GM18517 (cell line): ENCODE data around the gene PHTF1.

ENCODE experiments used
- ATAC-seq: cut with Tn5 transposase; IDR thresholded peaks from one replicate; pipeline ENCODE4 v1.9.1; 2021; ENCODE audit warnings: mild to moderate bottlenecking, moderate library complexity; ENCODE audit not compliant: unreplicated experiment

Gene PHTF1

DNA sequence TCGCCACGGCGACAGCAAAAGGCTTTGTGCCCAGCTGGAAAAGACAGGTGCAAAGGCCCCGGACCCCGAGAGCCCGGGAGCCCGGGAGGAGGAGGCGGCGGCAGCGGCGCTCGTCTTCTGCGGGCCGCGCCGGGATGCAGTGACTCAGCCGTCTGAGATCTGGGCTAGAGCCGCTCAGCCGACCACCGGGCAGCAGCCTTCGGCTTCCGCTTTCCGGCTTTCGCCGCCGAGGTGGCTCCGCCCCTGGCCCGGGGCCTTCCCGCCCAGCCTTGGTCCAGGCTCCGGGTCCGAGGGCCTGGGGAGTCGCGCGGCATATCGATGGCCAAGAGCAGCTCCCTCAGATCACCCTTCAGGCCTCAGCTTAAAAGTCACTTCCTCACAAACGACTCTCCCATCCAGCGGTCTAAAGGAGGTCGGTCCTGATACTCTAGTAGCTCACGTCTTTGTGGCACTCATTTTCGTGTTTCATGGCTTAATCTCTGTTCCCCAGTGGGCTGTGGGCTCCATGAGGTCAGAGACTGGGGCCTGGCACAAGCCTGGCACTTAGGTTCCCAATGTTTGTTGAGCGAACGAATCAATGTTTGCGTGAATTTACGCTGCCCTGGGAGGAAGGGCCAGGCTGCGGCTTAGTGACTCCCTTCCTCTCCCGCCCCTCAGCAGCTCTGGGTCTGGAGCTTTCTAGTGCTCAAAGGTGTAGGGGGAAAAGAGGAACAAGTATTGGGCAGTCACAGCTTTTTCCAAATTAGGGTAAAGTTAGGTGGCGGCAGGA is at the start of gene PHTF1:
TSS of gene PHTF1 (minus strand) at position 154 of the 769 bp plus-strand sequence. CDS start 783 bp downstream, outside the sequence.
- ATAC-seq: peak; percentile 68

- ATAC-seq: no peak
These were observed 49.3 kb upstream of the PHTF1 start for GRCh38 chr1:113808450-113809195.

DNA sequence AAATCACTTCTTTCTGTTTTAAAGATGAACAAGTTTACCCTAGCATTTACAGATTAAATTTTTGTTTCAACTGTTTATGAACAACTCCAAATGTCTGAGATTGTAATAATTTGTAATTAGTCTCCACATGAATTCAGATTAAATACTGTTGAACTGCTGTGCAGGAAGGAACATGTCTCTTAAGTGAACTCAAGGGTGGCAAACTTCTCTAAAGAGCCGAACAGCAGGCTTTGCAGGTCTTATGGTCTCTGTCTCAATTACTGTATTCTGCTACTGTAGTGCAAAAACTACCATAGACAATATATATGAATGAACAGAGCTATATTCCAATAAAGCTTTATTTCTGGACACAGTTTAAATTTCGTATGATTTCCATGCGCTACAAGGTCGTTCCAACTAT is 46.4 kb upstream of the PHTF1 start:
- ATAC-seq: no peak

GRCh38 chr1:113805256-113805531 is 45.9 kb upstream of the PHTF1 start:
- no peak for ATAC-seq

GRCh38 chr1:113804421-113805255 is 45.4 kb upstream of the PHTF1 start:
- no peak for ATAC-seq

- no peak for ATAC-seq
These were observed 43.2 kb upstream of the PHTF1 start for GRCh38 chr1:113802367-113803007.

GRCh38 chr1:113800487-113800886 is 41.2 kb upstream of the PHTF1 start:
- no peak for ATAC-seq

DNA sequence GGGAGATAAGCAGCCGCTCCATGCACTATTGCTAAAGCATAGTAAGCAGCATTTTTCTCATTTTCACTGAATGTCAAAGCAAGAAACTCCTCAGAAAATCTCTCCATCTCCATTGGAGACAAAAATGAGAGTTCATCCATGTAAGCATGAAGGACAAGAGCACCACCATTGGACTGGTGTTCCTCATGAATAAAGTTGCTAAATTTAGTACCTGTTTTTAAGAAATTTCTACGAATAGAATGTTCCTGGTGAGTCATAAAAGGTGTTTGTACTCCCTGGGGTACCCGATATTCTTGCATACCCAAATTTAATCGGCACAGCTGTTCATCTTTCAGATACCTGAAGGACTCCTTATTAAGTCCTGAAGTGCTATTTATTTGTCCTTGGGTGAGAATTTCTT is 38.2 kb upstream of the PHTF1 start:
- no peak for ATAC-seq

DNA sequence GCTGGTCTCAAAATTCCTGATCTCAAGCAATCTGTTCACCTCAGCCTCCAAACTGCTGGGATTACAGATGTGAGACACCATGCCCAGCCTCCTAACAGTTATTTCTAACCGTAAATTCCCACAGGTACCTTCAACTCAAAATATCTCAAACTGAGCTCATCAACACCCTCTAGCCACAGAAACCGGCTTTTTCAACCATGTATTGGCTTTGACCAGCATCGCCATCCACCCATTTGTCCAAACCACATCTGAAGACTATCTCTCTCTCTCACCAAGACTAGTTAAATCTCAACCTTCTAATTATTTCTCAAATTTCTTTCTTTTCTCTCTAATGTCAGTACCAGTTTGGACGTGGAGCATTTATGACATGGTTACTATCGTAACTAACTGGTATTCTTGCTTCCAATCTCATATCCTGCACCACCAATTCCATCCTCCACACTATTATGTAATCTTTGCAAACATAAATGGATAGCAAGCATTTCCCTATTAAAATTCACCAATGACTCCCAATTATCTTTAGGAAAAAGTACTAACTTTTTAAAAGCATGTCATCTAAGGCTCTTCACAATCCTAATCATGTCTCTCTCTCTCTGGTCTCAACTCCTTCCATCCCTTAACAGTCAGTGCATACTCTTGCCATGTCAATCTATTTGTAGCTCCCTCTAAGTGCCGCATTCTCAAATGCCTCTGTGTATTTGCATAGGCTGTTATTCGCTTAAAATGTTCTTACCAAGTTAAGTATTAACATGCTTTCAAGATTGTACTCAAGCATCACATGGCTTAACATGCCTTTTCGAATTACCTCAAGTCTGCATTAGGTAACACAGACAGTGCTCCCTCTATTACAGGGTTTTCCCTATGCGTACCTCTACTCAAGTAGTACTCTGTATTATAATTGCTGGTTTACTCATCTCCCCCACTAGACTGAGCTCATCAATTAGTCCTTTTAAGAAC is 34.9 kb upstream of the PHTF1 start:
- ATAC-seq: peak; percentile 78

- ATAC-seq: no peak
These were observed 33.7 kb upstream of the PHTF1 start for GRCh38 chr1:113792986-113793385.

DNA sequence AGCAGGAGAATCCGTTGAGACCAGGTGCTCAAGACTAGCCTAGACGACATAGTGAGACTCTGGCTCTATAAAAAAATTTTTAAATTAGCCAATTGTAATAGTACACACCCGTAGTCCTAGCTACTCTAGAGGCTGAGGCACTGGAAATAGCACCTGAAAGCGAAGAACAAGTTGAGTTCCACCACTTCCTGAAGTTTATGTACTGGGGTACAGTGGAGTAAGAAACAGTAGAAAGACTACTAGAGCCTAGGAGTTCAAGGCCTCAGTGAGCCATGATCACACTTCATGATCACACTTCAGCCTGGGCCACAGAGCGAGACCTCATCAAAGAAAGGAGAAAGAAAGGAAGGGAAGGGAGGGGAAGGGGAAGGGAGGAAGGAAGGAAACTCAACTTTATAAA is 33.2 kb upstream of the PHTF1 start:
- ATAC-seq: no peak

- no peak for ATAC-seq
These were observed 29.5 kb upstream of the PHTF1 start for GRCh38 chr1:113788802-113789201.

DNA sequence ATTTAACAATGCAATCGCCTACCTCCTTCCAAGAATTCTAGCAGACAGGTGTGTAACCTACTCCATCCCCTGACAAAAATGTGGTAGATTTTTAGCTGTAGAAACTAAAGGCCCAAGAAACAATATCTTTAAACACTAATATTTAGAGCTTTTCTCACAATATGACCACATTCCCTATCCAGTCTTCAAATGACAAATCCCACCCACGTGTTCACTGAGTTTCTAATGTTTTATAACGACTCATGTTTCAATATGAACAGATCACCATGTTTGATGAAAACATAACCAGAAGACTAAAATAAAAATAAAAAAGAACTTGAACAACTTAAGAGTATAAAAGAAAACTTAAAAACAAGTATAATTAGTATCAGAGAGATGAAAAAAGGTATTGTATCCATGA is 28.4 kb upstream of the PHTF1 start:
- ATAC-seq: no peak

DNA sequence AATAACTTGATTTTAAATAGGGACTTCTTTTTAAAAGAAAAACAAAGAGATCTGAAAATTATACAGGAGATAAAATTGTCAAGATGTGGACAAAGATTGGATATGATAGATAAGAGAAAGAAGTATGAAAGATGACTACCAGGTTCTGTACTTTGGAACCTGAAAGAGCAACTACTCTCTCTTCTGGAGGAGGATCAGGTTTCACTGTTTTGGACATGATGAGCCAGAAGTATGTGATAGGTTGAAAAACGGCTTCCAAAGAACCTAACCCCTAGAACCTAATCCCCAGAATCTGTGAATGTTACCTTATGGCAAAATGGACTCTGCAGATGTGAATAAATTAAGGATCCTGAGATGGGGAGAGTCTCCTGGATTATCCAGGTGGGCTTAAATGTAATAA is 26.8 kb upstream of the PHTF1 start:
- no peak for ATAC-seq

DNA sequence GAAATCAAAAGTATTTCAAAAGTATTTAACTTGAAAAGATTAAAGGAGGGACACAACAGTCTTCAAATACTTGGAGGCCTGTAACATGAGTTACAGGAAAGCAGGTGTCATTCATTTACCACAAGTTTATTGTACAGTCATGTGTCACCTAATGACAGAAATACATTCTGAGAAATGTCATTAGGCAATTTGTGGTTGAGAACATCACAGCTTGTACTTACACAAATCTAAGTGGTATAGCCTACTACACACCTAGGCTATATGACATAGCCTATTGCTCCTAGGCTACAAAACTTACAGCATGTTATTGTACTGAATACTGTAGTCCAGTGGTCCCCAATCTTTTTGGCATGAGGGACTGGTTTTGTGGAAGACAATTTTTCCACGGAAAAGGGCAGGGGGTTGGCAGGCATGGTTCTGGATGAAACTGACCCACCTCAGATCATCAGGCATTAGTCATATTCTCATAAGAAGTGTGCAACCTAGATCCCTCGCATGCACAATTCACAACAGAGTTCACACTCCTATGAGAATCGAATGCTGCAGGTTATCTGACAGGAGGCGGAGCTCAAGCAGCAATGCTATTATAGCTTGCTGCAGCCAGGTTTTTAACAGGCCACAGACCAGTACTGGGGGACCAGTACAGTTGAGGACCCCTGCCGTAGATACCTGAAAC is 25.0 kb upstream of the PHTF1 start:
- peak; percentile 77 for ATAC-seq

- ATAC-seq: peak; percentile 69
These were observed 24.2 kb upstream of the PHTF1 start for GRCh38 chr1:113783254-113784103.

- no peak for ATAC-seq
These were observed 23.1 kb upstream of the PHTF1 start for GRCh38 chr1:113782406-113782805.

DNA sequence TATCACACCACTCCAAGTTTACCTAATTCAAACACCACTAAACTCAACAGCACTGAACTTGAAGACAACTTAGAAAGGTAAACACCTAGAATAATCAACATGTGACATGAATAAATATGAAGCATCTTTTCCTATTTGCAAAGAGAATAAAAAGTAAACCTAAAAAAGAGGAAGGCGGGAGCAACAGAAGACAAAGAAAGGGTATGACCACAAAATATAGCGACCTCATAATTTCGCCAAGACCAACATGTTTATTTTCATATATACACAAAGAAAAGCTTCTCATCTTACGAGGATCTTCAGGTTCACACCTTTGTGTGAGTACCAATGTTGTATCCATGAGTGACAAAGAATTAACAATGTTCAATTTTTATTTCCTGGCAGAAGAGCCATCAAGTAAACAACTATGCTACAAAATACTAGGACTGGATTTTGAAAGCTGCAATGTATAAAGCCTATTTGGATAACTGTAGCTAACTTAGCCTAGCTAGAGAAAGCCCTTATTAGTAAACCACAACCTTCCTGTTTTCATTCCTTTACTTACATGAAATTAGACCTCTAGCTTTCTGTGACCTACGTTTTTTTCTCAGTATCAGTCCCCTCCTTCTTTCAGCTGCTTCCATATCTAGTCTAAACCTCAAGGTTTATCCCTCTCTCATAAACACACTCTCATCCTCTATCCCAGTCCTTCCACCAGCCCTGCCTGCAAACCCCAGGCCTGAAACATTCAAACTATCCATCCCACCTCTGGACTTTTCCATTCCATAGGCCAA is 21.3 kb upstream of the PHTF1 start:
- peak; percentile 36 for ATAC-seq
